Lung (tissue), 12 donors: ENCODE data around the gene LCN2. TPM values are rescaled to one million over a fixed set of nuclear protein-coding genes. Genes with fewer than 3 reads are reported as not detected.
A peak's percentile ranks its signal among the peaks of the same experiment; 100 is the strongest.

ENCODE experiments used
- ATAC-seq: fragments of 200-7000 bp; cut with Tn5 transposase; one replicate; pipeline ENCODE4 v1.9.1; 2020; ENCODE audit warnings: moderate number of reproducible peaks; ENCODE audit not compliant: insufficient read depth, low FRiP score
- DNase-seq, 3 donors: peaks; one replicate each; pipeline ENCODE4 v3.0.0-alpha.2; 2013 to 2017
- H3K27ac ChIP-seq, 2 donors: one replicate each; pipeline ENCODE4 v1.5.1; 2013; ENCODE audit warnings: mild to moderate bottlenecking in 2 of 2, moderate library complexity in 2 of 2, control low read depth in 1 of 2, inconsistent platforms in 1 of 2, low read depth in 1 of 2, low read length in 1 of 2
- H3K27me3 ChIP-seq, 3 donors: one replicate each; pipeline ENCODE4 v1.5.1; 2013; ENCODE audit warnings: low read length in 2 of 3; ENCODE audit not compliant: control insufficient read depth in 3 of 3, insufficient read depth in 3 of 3
- H3K36me3 ChIP-seq, 4 donors: one replicate each; pipeline ENCODE4 v1.5.1; 2013; ENCODE audit warnings: low read length in 4 of 4, mild to moderate bottlenecking in 1 of 4, moderate library complexity in 1 of 4; ENCODE audit not compliant: control insufficient read depth in 4 of 4, insufficient read depth in 4 of 4
- H3K4me1 ChIP-seq, 5 donors: one replicate each; pipeline ENCODE4 v1.5.1; 2013; ENCODE audit warnings: low read length in 5 of 5, mild to moderate bottlenecking in 2 of 5, moderate library complexity in 1 of 5; ENCODE audit not compliant: control insufficient read depth in 5 of 5, insufficient read depth in 5 of 5
- H3K4me3 ChIP-seq: one replicate; pipeline ENCODE4 v1.5.1; 2013; ENCODE audit warnings: mild to moderate bottlenecking, control low read depth, moderate library complexity
- H3K9ac ChIP-seq, 2 donors: one replicate each; pipeline ENCODE4 v1.5.1; 2013; ENCODE audit warnings: low read length in 2 of 2, control low read depth in 1 of 2; ENCODE audit not compliant: insufficient read depth in 1 of 2
- H3K9me3 ChIP-seq, 4 donors: one replicate each; pipeline ENCODE4 v1.5.1; 2013; ENCODE audit warnings: low read length in 3 of 4, mild to moderate bottlenecking in 1 of 4, moderate library complexity in 1 of 4; ENCODE audit not compliant: control insufficient read depth in 4 of 4, insufficient read depth in 3 of 4
- WGBS, 2 donors: extraction: QIAGEN DNeasy Blood & Tissue Kit; methylation state at CpG; one replicate each; pipeline ENCODE4 v1.1.7; 2013; 5-methylcytosine and 5-hydroxymethylcytosine counted together
- polyA plus RNA-seq, 2 donors: library from polyadenylated mRNA; stranded (reverse); fragments of 200-250 nt; gene quantifications; one replicate each; pipeline ENCODE4 v1.2.1, GENCODE V29; 2013
- total RNA-seq, 2 donors: library from RNA; depleted of rRNA in 1 of 2; stranded (reverse); fragments of >200 nt in 1 of 2; gene quantifications; one replicate each; pipeline ENCODE4 v1.2.1, GENCODE V29; 2014 to 2021
- TF ChIP-seq, protein P1 (sequence below): IDR thresholded peaks from 2 replicates; pipeline ENCODE4 v1.5.1; 2012; ENCODE audit warnings: mild to moderate bottlenecking; ENCODE audit errors: control extremely low read depth, extremely low read depth
- donor health status: control.
- donor health status: control.
- donor health status: Bipolar disorder and iron deficiency.
- donor health status: healthy.
- donor health status: DM: yes; HTN: yes; CAD: no.

The LCN2 gene
- total and polyA plus RNA-seq, 4 donors, result 114 to 842 (median 295) TPM

DNA sequence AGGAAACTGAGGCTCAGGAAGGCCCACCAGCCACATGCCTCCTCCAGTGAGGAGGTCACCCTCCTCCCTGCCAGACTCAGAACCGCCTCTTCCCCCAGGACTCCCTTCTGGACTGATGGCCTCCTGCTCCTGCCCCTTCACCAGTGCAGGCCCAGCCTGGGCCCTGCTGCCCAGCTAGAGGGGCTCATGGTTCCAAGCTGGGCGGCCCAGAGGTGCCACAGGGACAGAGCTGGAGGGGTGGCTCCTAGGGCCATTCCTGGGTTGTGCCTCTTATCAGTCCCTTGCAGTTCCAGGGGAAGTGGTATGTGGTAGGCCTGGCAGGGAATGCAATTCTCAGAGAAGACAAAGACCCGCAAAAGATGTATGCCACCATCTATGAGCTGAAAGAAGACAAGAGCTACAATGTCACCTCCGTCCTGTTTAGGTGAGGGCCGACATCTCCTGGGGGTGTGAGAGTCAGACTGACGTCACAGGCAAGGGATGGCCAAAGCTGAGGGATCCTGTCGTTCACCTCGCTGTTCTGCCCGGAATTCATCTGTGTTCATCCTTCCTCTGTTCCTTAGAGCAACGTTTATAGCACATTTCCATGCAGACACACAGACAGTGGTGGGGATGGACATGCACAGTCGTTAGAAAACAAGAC, 819 bp downstream of the LCN2 start:
- no peaks in the 10 kb centered on the region for H3K9me3 ChIP-seq
- H3K27me3 ChIP-seq, result no peaks in the 10 kb centered on the region
- peaks cover 0 to 20% (median 7%) of the 10 kb centered on the region in 5 donors for H3K4me1 ChIP-seq
- no peaks in the 10 kb centered on the region for H3K36me3 ChIP-seq
- H3K9ac ChIP-seq, result no peak overlapping the region
- DNase-seq (no peak), ATAC-seq (no peak)
- H3K27ac ChIP-seq, result peak overlapping the region in 1 of 2 donors; percentile 33
- WGBS, 2 donors, result 36 to 61% methylated on average over 10 to 11 of the region's 11 CpGs
- TF ChIP-seq, protein P1, sequence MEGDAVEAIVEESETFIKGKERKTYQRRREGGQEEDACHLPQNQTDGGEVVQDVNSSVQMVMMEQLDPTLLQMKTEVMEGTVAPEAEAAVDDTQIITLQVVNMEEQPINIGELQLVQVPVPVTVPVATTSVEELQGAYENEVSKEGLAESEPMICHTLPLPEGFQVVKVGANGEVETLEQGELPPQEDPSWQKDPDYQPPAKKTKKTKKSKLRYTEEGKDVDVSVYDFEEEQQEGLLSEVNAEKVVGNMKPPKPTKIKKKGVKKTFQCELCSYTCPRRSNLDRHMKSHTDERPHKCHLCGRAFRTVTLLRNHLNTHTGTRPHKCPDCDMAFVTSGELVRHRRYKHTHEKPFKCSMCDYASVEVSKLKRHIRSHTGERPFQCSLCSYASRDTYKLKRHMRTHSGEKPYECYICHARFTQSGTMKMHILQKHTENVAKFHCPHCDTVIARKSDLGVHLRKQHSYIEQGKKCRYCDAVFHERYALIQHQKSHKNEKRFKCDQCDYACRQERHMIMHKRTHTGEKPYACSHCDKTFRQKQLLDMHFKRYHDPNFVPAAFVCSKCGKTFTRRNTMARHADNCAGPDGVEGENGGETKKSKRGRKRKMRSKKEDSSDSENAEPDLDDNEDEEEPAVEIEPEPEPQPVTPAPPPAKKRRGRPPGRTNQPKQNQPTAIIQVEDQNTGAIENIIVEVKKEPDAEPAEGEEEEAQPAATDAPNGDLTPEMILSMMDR, result no peak
- H3K4me3 ChIP-seq, result no peak overlapping the region

DNA sequence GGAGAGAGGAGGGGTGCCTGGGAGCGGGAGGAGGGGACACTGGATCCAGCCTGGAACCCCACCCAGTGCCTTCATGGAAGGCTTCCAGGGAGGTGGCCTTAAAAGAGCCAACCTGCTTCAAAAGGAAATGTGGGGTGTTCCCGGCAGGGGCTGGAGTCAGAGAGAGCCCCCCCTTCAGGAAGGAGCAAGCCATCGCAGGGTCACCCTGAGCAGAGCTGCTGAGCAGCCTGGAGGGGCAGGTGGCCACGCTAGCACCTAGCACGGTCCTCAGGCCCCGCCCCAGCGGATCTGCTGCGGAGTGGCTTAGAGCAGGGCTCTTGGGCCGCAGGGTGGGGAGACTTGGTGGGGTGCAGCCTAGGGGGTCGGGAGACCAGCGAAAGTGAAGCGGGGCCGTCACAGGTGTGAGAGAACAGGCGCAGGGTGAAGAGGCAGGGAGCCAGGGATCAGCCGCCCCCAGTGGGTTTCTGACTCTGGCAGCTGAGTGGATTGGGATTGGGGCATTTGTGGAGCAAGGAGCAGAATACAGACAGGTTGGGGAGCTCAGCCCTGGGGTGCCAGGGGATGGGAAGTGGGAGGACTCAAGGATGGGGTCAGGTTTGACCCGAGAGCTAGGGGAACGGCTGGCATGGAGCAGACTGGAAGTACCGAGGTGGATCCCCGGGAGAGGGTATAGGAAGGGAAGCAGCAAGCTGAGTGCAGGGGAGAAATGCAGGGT, 1.5 kb downstream of the LCN2 start:
- Histone ChIP-seq H3K4me3 (no peak overlapping the region), H3K4me1 (peaks cover 0 to 20% (median 7%) of the 10 kb centered on the region in 5 donors), H3K9ac (no peak overlapping the region), H3K9me3 (no peaks in the 10 kb centered on the region), H3K36me3 (no peaks in the 10 kb centered on the region), H3K27ac (peak overlapping the region in 1 of 2 donors; percentile 1), H3K27me3 (no peaks in the 10 kb centered on the region)
- no peak for DNase-seq
- 72 to 80% methylated on average over 19 of the region's 19 CpGs for WGBS, 2 donors
- ATAC-seq, result no peak
- TF ChIP-seq, protein P1, result no peak

DNA sequence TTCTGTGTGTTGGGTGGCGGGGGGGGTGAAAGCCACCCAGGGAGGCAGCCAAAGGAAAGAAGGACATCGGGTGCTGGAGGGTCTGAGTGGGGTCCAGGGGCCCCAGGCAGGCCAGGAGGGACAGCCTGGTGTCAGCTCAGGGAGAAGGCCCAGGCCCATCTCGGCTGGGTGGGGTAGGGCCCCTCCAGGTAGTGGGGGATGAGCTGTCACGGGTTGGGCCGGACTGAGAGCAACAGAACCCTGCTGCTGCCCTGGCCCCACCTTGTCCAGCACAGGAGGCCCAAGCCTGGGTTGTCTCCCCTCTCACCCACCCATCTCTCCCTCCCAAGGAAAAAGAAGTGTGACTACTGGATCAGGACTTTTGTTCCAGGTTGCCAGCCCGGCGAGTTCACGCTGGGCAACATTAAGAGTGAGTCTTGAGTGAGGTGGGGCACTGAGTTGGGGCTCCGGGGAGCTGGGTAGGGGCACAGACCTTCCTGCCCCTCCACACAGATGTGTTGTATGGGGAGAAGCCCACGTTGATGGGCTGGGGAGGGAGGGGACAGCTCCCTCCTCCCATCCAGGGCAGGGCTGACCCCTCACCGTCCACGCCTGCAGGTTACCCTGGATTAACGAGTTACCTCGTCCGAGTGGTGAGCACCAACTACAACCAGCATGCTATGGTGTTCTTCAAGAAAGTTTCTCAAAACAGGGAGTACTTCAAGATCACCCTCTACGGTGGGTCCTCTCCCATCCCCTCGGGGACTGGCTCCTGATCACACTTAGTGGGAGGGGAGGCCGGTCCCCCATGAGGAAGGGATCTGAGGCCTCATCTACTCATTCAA, 2.3 kb downstream of the LCN2 start:
- ATAC-seq (no peak), DNase-seq (no peak)
- WGBS, 2 donors, result 91 to 92% methylated on average over 18 of the region's 18 CpGs
- H3K4me1 ChIP-seq, result peaks cover 0 to 13% (median 5%) of the 10 kb centered on the region in 5 donors
- no peak overlapping the region for H3K4me3 ChIP-seq
- H3K36me3 ChIP-seq, result no peaks in the 10 kb centered on the region
- H3K27me3 ChIP-seq, result no peaks in the 10 kb centered on the region
- TF ChIP-seq, protein P1, result no peak
- H3K9me3 ChIP-seq, result no peaks in the 10 kb centered on the region
- no peak overlapping the region for H3K27ac ChIP-seq
- no peak overlapping the region for H3K9ac ChIP-seq
